Neural progenitor cell (in vitro differentiated cells): ENCODE results near the gene SLC25A47.

Source experiments
- CTCF ChIP-seq: fragments of 200-600 bp; sonication (generic); IDR thresholded peaks from 2 replicates; pipeline ENCODE4 v1.5.1; 2017; ENCODE audit warnings: antibody characterized with exemption, mild to moderate bottlenecking
- EZH2 ChIP-seq: fragments of 200-600 bp; sonication (generic); IDR thresholded peaks from 2 replicates; pipeline ENCODE4 v1.6.1; 2017; ENCODE audit warnings: antibody characterized with exemption, mild to moderate bottlenecking, moderate library complexity
- EZH2phosphoT487 ChIP-seq: fragments of 200-600 bp; sonication (generic); IDR thresholded peaks from 2 replicates; pipeline ENCODE4 v1.6.1; 2017; ENCODE audit warnings: antibody characterized with exemption

GRCh38 chr14:100293497-100294212, 29.5 kb upstream of the SLC25A47 start:
- no peak for TF ChIP-seq CTCF
- TF ChIP-seq EZH2, result no peak
- TF ChIP-seq EZH2phosphoT487, result no peak
